ENCODE results near the gene CEP41.

DNA sequence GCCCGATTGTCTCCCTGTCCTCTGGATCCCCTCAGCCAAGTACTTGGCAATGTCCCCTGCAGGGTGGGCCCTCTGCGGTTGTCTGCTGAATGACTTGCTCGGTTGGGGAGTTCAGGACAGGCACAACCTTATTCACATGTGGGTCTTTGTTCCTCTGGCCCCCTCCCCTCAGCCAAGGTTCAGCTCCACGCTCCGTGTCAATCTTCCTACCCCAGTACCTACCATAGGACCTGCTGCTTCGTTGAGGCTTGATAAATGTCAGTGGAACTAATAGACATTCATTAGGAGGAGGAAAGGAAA is 89.1 kb downstream of the CEP41 start:
- TF ChIP-seq, protein P1, sequence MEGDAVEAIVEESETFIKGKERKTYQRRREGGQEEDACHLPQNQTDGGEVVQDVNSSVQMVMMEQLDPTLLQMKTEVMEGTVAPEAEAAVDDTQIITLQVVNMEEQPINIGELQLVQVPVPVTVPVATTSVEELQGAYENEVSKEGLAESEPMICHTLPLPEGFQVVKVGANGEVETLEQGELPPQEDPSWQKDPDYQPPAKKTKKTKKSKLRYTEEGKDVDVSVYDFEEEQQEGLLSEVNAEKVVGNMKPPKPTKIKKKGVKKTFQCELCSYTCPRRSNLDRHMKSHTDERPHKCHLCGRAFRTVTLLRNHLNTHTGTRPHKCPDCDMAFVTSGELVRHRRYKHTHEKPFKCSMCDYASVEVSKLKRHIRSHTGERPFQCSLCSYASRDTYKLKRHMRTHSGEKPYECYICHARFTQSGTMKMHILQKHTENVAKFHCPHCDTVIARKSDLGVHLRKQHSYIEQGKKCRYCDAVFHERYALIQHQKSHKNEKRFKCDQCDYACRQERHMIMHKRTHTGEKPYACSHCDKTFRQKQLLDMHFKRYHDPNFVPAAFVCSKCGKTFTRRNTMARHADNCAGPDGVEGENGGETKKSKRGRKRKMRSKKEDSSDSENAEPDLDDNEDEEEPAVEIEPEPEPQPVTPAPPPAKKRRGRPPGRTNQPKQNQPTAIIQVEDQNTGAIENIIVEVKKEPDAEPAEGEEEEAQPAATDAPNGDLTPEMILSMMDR (IDR thresholded peaks at IDR 0.05; ENCODE audit: poor library complexity, severe bottlenecking) = no peak
- no peak for TF ChIP-seq SMC3 (conservative IDR thresholded peaks at IDR 0.05; ENCODE audit: poor library complexity)
- TF ChIP-seq TAF1 (IDR thresholded peaks at IDR 0.05; ENCODE audit: low read depth) = no peak
- no peak for TF ChIP-seq POLR2AphosphoS5 (IDR thresholded peaks at IDR 0.05)
- no peak for TF ChIP-seq RAD21 (conservative IDR thresholded peaks at IDR 0.05)
- TF ChIP-seq EZH2 (IDR thresholded peaks at IDR 0.05; ENCODE audit: borderline replicate concordance, insufficient read depth, low read length, poor library complexity, severe bottlenecking) = no peak
- no peak for TF ChIP-seq EP300 (conservative IDR thresholded peaks at IDR 0.05; ENCODE audit: poor library complexity, severe bottlenecking)
- no peak for TF ChIP-seq REST (IDR thresholded peaks at IDR 0.05; ENCODE audit: borderline replicate concordance)
- no peak for TF ChIP-seq MXI1 (conservative IDR thresholded peaks at IDR 0.05; ENCODE audit: poor library complexity, severe bottlenecking)

All from neural cell (in vitro differentiated cells).